ACC112 (cell line): ENCODE measurements around the gene ZNF777.
A peak's percentile ranks its signal among the peaks of the same experiment; 100 is the strongest.

Experiments
- H2AFZ ChIP-seq: fragments of 200-600 bp; sonication (generic); one replicate; pipeline ENCODE4 v1.6.0; 2017; ENCODE audit warnings: antibody characterized with exemption, low read length; ENCODE audit not compliant: unreplicated experiment
- H3K27ac ChIP-seq: fragments of 200-600 bp; sonication (generic); 2 replicates; pipeline ENCODE4 v1.5.1; 2014; ENCODE audit warnings: low read depth, mild to moderate bottlenecking, antibody characterized with exemption, low read length, moderate library complexity
- H3K27me3 ChIP-seq: fragments of 200-600 bp; sonication (generic); 2 replicates; pipeline ENCODE4 v1.6.1; 2014; ENCODE audit warnings: mild to moderate bottlenecking, antibody characterized with exemption, low read length, moderate library complexity, mixed read lengths; ENCODE audit not compliant: insufficient read depth
- H3K36me3 ChIP-seq: fragments of 200-600 bp; sonication (generic); 2 replicates; pipeline ENCODE4 v1.6.1; 2016; ENCODE audit warnings: mild to moderate bottlenecking, antibody characterized with exemption, low read length, moderate library complexity, mixed read lengths; ENCODE audit not compliant: insufficient read depth
- H3K4me1 ChIP-seq: fragments of 200-600 bp; sonication (generic); one replicate; pipeline ENCODE4 v1.6.1; 2016; ENCODE audit warnings: low read length, mixed read lengths; ENCODE audit not compliant: insufficient read depth, unreplicated experiment, control insufficient read depth
- H3K4me3 ChIP-seq: fragments of 200-600 bp; sonication (generic); 2 replicates; pipeline ENCODE4 v1.5.1; 2014; ENCODE audit warnings: mild to moderate bottlenecking, low read depth, low read length
- H3K79me2 ChIP-seq: fragments of 200-600 bp; sonication (generic); one replicate; pipeline ENCODE4 v1.6.0; 2016; ENCODE audit warnings: low read length; ENCODE audit not compliant: control insufficient read depth, unreplicated experiment, insufficient read depth

ZNF777 gene

DNA sequence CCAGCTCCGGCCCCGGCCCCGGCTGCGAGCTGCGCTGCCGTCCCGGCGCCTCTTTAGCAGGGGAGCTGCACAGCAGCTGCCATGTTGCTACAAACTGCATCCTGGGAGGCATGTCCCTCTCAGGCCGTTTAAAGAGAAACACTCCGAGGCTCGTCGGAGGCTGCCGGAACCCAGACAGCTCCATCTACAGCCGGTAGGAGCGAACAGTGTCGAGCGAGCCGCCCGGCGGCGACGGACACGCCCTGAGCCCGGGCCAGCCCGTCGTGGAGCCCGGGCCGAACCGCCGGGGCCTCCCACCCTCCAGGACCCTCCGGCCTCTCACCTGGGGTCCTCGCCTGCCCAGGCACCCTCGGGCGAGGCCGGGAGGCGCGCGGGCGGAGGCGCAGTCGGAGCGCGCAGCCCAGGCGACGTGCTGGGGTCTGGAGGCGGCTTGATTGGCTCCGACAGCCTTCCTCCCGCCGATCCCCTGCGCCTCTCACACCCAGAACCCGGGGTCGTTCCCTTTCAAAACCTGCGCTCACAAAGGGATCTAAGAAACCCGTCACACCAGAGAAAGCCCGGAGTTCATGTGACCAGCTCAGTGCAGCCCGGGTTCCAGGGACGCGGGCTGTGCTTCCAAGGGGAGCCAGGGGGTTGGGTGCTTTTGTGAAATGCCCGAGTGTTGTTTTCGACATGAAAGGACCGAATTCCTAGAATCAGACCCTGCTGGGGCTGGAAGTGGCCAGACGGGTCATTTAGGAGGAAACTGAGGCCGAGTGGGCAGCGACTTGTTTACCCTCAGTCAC lies at the start of gene ZNF777:
ZNF777 (minus strand) TSS at position 570 of the 785 bp plus-strand sequence. CDS start 5,040 bp downstream, outside the sequence.
- H3K27ac ChIP-seq: peak within 1 kb of the TSS; percentile 36; the same call in 1 of the 2 replicates
- peaks cover 8% of the 10 kb centered on the region for H3K4me1 ChIP-seq
- peak within 1 kb of the TSS; percentile 97 for H3K4me3 ChIP-seq
- no peaks in the 10 kb centered on the region for H3K27me3 ChIP-seq
- H2AFZ ChIP-seq: peak within 1 kb of the TSS; percentile 99
- H3K36me3 ChIP-seq: no peaks in the 10 kb centered on the region
- H3K79me2 ChIP-seq: peaks cover 38% of the 10 kb centered on the region

DNA sequence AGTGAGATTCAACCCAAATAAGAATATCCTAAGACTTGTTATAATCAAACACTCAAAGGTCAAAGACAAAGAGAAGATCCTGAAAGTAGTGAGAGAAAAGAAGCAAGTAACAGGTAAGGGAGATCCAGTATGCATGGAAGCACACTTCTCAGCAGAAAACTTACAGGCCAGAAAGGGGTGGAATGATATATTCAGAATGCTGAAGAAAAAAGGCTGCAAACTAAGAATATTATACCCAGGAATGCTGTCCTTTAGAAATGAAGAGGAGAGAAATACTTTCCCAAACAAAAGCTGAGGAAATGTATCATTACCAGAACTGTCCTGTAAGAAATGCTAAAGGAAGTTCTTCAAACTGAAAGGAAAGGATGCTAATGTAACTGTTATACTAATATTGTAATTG lies 49.4 kb upstream of the ZNF777 start:
- Histone ChIP-seq H2AFZ (no peak overlapping the region), H3K27ac (no peak overlapping the region), H3K4me3 (no peak overlapping the region), H3K4me1 (no peaks in the 10 kb centered on the region), H3K36me3 (no peaks in the 10 kb centered on the region), H3K27me3 (peaks cover 12% of the 10 kb centered on the region; the same call in 1 of the 2 replicates), H3K79me2 (no peaks in the 10 kb centered on the region)

DNA sequence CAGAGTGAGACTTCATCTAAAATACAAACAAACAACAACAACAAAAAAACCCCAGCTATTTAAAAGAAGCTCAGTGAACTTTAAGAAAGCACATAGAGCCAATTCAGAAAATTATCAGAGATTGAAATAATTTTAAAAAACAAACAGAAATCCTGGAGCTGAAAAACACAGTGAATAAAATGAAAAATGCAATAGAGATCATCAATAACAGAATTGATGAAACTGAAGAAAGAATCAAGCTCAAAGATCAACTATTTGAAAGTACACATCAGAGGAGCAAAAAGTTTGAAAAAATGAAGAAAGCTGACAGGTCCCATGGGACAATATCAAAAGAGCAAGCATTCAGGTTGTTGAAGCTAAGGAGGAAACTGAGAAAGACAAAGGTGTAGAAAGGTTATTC lies 48.9 kb upstream of the ZNF777 start:
- Histone ChIP-seq H2AFZ (no peak overlapping the region), H3K36me3 (no peaks in the 10 kb centered on the region), H3K4me3 (no peak overlapping the region), H3K27ac (no peak overlapping the region), H3K27me3 (peaks cover 9% of the 10 kb centered on the region; the same call in 1 of the 2 replicates), H3K79me2 (no peaks in the 10 kb centered on the region), H3K4me1 (no peaks in the 10 kb centered on the region)

DNA sequence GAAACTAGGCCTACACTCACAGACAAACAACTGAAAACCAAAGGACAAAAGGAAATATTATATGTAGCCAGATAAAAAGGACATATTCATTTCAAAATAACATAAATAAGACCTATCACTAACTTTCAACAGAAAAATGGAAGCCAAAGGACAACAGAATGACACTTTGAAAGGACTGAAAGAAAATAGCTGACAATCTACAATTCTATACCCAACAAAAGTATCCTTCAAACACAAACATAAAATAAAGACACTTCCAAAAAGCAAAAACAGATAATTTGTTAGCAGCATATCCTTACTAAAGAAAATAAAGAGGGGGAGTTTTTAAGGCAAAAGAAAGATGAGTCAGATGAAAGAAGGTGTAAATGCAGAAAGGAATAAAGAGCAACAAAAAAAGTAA lies 44.7 kb upstream of the ZNF777 start:
- Histone ChIP-seq H3K27ac (no peak overlapping the region), H3K27me3 (peaks cover 28% of the 10 kb centered on the region), H3K36me3 (no peaks in the 10 kb centered on the region), H3K4me3 (no peak overlapping the region), H2AFZ (no peak overlapping the region), H3K4me1 (no peaks in the 10 kb centered on the region), H3K79me2 (no peaks in the 10 kb centered on the region)

DNA sequence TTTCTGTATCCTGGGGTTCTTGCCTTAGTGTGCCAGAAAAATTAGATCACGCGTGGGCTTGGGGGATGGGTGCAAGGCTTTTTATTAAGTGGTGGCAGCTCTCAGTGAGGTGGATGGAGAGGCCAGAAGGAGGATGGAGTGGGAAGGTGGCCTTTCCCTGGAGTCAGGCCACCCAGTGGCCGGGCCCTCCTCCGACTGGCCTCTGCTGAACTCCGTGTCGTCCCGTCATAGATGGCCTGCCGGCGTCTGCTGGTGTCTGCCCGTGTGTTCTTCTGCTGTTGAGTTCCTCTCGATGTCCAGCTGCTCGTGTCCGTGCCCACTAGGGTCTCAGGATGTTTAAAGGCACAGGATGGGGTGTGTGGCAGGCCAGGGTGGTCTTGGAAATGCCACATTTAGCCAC lies 40.8 kb upstream of the ZNF777 start:
- H3K27me3 ChIP-seq: peaks cover 28% of the 10 kb centered on the region
- H2AFZ ChIP-seq: no peak overlapping the region
- no peaks in the 10 kb centered on the region for H3K36me3 ChIP-seq
- H3K79me2 ChIP-seq: peaks cover 7% of the 10 kb centered on the region
- no peak overlapping the region for H3K27ac ChIP-seq
- no peak overlapping the region for H3K4me3 ChIP-seq
- H3K4me1 ChIP-seq: no peaks in the 10 kb centered on the region

DNA sequence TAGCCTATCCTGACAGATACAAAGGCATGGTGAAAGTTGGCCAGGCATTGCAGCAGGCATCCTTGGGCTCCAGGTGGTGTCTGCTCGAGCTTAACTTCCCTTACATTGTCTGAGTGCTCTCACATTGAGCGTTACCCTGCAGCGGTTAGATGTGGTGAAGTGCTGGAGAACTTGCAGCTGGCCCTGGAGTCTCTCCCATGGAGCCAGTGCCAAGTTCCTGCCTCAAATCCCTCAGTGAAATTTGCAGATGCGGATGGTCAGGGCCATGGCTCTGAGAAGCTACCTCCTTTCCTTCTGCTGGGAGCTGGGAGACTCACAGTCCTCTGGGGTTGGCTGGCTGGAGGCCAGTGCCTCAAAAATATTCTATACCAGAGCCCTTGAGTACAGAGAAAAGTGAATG lies 40.0 kb upstream of the ZNF777 start:
- Histone ChIP-seq H3K36me3 (no peaks in the 10 kb centered on the region), H3K79me2 (peaks cover 12% of the 10 kb centered on the region), H2AFZ (no peak overlapping the region), H3K4me1 (peaks cover under 1% of the 10 kb centered on the region), H3K4me3 (no peak overlapping the region), H3K27me3 (peaks cover 28% of the 10 kb centered on the region), H3K27ac (no peak overlapping the region)

DNA sequence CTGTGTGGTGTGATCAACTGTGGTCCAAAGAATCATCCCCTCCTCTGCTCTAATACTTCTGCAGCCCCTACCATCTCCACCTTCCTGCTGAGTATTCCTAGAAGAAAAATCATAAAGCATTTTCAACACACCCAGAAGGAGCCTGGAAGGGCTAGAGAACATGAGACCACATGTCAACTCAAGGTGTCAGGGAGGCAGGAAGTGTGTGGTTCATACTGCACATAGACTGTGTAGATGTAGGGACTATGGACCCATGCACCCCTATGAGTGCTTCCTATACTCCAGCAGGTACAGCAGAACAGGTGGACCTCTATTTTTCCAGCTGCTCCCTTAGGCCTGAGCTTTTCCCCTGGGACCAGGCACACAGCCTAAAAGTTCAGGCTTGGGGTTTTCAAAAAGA lies 39.3 kb upstream of the ZNF777 start:
- no peak overlapping the region for H3K27ac ChIP-seq
- no peaks in the 10 kb centered on the region for H3K36me3 ChIP-seq
- H3K79me2 ChIP-seq: peaks cover 20% of the 10 kb centered on the region
- H3K4me1 ChIP-seq: peaks cover 8% of the 10 kb centered on the region
- H3K4me3 ChIP-seq: no peak overlapping the region
- H2AFZ ChIP-seq: no peak overlapping the region
- peaks cover 28% of the 10 kb centered on the region for H3K27me3 ChIP-seq

DNA sequence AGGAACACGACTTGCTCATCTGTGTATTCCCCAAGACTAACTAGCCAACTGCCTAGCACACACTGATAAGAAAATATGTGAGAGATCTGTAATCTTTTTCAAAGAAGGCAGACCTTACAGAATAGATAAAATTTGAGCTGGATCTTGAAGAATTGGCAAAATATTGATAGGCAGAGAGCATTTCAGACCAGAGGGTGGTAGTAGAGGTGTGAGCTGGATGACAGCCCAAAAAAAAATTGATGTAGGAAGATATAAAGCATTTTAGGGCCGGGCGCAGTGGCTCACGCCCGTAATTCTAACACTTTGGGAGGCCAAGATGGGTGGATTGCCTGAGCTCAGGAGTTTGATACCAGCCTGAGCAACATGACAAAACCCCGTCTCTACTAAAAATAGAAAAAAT lies 37.9 kb upstream of the ZNF777 start:
- Histone ChIP-seq H3K27me3 (peaks cover 20% of the 10 kb centered on the region), H3K27ac (no peak overlapping the region), H2AFZ (no peak overlapping the region), H3K4me1 (peaks cover 15% of the 10 kb centered on the region), H3K79me2 (peaks cover 28% of the 10 kb centered on the region), H3K4me3 (no peak overlapping the region), H3K36me3 (0 out of 2 replicates have a peak, but pooled peaks cover under 1% of the 10 kb centered on the region)

DNA sequence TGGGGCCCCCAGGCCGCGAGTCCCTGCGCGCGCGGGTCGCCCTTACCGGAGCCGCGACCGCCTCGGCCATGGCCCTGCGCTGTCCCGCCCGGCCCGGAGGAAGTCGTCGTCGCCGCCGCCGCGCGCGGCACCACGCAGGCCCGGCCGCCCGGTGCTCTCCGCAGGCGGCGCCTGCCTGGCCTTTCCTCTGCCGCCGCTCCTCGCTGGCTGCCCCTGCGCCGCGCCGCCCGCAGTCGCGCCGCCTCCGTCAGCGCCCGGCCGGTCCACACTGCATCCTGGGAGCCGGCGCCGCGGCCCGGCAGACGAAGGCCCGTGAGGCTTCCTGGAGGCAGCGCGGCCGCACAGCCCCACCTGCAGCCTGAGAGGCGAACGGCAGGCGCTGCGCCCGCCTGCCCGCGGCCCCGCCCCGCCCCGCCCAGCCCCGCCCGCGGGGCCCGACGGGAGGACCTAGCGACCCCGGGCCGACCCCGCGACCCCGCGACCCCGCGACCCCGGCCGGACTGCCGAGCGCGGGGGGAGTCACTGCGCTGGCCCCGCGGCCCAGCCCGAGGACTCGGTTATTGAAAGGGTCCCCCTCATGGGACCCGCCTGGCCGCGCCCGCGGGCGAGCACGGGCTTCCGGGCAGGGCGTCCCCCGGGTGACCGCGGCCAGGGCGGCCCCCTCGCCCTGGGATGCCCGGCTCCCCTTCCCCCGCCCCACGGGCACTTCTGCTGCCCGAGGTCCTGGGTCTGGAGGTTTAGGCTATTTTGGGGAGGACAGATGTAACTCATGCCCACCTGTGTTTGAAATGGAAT lies 36.8 kb upstream of the ZNF777 start, which contains the start of gene ZNF746:
ZNF746 (minus strand) TSS at position 343 of the 795 bp plus-strand sequence; CDS start at position 70, 273 bp downstream.
- Histone ChIP-seq H3K79me2 (peaks cover 28% of the 10 kb centered on the region), H3K36me3 (peaks cover 7% of the 10 kb centered on the region; the same call in 1 of the 2 replicates), H3K27me3 (0 out of 2 replicates have a peak, but pooled peaks cover 8% of the 10 kb centered on the region), H3K27ac (peak within 1 kb of the TSS; percentile 60; the same call in 1 of the 2 replicates), H3K4me3 (peak within 1 kb of the TSS; percentile 98), H2AFZ (peak within 1 kb of the TSS; percentile 96), H3K4me1 (peaks cover 15% of the 10 kb centered on the region)

DNA sequence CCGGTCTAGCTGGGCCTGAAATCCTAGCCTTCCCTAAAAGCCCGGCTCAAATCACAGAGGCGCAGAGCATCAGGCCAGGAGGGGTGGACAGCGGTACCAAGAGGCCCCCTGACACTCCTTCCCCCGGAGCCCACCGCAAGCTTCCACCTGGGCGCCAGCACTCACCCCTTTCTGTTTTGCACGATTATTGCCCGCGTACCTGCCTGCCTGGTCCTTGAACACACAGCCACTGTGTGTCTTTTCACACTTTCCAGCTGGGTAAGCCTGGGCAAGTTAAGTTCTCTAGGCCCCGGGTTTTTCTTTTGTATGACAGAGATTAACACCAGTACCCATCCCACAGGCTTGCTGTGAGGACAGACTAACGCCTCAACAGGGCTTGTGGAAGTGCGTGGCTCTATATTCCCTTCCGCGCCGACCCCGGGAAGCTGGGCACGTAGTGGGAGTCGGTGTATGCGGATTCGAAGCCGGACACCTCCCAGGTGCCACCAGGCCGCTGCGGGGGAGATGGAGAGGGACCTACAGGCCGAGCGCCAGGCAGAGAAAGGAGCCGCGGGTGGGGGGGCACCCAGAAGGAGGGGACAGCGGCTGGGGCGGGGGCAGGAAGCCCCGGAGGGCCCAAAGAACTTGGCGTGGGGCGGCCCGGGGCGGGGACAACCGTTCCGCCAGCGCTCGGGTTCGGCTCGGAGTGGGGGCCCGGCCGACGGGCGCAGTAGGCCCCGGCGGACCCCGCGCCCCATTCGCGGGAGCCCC lies 36.0 kb upstream of the ZNF777 start:
- Histone ChIP-seq H2AFZ (peak overlapping the region; percentile 93), H3K36me3 (peaks cover 13% of the 10 kb centered on the region; the same call in 1 of the 2 replicates), H3K79me2 (peaks cover 28% of the 10 kb centered on the region), H3K27me3 (0 out of 2 replicates have a peak, but pooled peaks cover 8% of the 10 kb centered on the region), H3K27ac (peak overlapping the region; percentile 60; the same call in 1 of the 2 replicates), H3K4me3 (peak overlapping the region; percentile 98), H3K4me1 (peaks cover 15% of the 10 kb centered on the region)
